Fibroblast of skin of back (primary cell): Measurements from ENCODE around the gene RBM39.
"Not testable (repeated sequence)": the region's sequence is repeated elsewhere in the genome, so short reads cannot be mapped to it uniquely, and the experiment has no call there.

Source experiments
- DNase-seq: peaks from one replicate; pipeline ENCODE4 v3.0.0-alpha.2; 2013

The RBM39 gene

GRCh38 chr20:35724321-35725230 lies 17.5 kb downstream of the RBM39 start:
- DNase-seq = no peak

- not testable (repeated sequence) for DNase-seq
Observed at GRCh38 chr20:35723652-35724320, 18.3 kb downstream of the RBM39 start.

DNA sequence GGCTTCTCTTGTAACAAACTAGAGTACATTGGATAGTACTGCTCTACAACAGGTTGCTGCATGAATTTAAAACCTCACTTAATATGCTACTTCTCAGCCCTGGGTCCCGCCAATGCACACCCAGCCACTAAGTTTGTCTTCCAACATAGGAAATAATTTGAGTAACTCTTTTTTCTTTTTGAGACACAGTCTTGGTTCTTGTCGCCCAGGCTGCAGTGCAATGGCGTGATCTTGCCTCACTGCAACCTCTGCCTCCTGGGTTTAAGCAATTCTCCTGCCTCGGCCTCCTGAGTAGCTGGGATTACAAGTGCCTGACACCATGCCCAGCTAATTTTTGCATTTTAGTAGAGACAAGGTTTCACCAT lies 18.8 kb downstream of the RBM39 start:
- DNase-seq = not testable (repeated sequence)

DNA sequence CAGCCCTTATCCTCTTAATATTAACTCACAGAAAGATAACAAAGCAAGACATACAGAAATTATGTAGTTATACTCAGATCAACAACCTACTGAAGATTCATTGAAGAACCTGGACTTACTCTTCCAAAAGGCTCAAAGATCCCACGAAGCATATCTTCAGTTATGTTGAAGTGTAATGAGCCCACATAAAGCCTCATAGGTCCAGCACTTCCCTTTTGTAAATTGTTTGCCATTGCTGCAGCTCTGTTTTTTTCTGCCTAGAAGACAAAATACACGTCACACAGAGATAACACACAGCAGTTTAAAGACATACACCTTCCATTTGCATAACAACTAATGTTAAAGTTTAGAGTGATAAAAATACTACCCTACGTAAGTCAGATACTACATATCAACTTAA lies 20.4 kb downstream of the RBM39 start:
- no peak for DNase-seq

- no peak for DNase-seq
Observed at GRCh38 chr20:35721219-35721618, 20.8 kb downstream of the RBM39 start.

DNA sequence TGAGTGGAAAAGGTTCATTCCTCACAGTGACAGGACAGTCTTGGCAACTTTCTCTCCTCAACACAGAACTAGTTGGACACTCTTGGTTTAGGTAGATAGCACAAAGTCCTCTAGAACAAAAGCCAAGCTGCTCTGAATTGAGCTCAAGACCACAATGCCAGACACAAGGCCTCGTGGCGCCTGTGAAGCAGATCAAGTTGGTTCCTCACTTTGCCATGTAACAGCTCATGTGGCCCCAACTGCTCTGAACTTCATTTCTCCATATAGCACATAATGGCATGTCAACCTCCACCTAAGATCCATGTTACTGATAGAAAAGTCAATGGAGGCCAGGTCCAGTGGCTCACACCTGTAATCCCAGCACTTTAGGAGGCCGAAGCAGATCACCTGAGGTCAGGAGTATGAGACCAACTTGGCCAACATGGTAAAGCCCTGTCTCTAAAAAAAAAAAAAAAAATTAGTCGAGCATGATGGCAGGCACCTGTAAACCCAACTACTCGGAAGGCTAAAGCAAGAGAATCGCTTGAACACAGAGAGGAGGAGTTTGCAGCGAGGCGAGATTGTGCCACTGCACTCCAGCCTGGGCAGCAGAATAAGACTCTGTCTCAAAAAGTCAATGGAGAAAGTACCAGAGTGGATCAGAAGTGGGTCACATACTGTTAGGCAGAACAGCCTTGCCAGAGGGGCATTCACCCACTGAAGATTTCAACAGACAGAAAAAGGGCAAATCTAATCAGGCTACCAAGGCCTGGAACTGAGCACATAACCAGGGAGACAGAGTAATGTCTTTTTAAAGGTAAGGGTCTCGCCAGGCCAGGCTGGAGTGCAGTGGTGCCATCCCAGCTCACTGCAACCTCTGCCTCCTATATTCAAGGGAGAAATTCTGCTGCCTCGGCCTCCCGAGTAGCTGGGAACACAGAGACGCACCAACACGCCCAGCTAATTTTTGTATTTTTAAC lies 21.6 kb downstream of the RBM39 start:
- DNase-seq = no peak

DNA sequence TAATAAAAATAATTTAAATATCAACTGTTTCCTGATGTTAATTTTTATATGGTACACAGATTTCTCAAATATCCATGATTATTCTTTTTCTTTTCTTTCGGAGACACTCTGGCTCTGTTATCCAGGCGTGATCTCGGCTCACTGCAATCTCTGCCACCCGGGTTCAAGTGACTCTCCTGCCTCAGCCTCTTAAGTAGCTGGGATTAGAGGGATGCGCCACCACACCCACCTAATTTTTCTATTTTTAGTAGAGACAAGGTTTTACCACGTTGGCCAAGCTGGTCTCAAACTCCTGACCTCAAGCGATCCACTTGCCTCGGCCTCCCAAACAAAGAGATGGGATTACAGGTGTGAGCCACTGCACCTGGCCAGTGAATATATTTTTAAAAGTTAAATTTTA lies 22.3 kb downstream of the RBM39 start:
- no peak for DNase-seq

- no peak for DNase-seq
Observed at GRCh38 chr20:35718972-35719635, 23.0 kb downstream of the RBM39 start.

DNA sequence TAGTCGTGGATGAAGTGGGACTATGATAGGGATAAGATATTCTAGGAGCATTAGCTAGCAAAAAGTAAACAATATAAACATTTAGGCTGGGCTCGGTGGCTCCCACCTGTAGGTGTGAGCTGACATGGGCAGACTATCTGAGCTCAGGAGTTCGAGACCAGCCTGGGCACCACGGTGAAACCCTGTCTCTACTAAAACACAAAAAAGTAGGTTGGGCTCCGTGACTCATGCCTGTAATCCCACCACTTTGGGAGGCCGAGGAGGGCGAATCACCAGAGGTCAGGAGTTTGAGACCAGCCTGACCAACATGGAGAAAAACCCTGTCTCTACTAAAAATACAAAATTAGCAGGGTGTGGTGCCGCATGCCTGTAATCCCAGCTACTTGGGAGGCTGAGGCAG lies 23.7 kb downstream of the RBM39 start:
- DNase-seq = peak; percentile 46

DNA sequence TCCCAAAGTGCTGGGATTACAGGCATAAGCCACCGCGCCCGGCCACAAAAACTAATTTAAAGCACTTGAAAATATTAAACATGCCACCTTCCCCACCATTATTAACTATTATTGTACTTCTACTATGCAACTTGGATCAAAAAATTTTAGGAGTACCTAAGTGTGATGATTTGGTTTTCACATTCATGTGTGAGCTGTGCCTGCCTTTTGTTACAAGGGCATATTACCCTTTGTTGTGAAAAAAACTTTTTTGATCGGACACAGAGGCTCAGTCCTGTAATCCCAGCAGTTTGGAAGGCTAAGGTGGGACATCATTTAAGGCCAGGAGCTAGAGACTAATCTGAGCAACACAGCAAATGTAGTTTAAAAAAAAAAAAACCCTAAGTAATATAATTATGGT lies 25.7 kb downstream of the RBM39 start:
- no peak for DNase-seq

- DNase-seq = no peak
Observed at GRCh38 chr20:35715652-35716051, 26.4 kb downstream of the RBM39 start.

DNA sequence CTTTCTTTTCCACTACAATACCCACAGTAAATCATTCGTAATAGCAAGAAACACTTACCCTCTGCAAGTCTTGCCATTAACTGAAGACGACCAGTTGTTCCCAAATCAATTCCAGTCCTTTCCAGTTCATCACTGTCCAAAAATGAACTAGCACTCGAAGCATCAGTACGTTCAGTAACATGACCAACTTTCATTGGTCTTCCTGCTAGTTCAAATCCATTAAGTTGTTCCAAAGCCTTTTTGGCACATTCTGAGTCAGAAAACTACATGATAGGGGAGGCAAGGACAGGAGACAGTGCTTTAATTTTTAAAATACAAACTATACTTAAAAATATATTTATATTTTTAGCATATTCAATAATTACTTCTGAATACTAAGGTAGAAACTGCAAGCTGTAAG lies 27.9 kb downstream of the RBM39 start:
- DNase-seq = no peak

DNA sequence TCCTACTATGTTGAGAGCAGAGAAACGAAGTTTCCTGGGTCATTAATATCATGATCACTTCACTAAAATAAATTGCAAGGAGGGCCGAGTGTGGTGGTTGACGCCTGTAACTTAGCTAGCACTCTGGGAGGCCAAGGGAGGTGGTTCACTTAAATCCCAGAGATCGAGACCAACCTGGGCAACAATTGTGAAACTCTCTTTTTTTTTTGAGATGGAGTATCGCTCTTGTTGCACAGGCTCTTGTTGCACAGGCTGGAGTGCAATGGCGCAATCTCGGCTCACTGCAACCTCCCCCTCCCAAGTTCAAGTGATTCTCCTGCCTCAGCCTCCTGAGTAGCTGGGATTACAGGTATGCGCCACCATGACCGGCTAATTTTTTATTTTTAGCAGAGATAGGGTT lies 28.9 kb downstream of the RBM39 start:
- DNase-seq = not testable (repeated sequence)

GRCh38 chr20:35711588-35712209 lies 30.4 kb downstream of the RBM39 start:
- DNase-seq = no peak

DNA sequence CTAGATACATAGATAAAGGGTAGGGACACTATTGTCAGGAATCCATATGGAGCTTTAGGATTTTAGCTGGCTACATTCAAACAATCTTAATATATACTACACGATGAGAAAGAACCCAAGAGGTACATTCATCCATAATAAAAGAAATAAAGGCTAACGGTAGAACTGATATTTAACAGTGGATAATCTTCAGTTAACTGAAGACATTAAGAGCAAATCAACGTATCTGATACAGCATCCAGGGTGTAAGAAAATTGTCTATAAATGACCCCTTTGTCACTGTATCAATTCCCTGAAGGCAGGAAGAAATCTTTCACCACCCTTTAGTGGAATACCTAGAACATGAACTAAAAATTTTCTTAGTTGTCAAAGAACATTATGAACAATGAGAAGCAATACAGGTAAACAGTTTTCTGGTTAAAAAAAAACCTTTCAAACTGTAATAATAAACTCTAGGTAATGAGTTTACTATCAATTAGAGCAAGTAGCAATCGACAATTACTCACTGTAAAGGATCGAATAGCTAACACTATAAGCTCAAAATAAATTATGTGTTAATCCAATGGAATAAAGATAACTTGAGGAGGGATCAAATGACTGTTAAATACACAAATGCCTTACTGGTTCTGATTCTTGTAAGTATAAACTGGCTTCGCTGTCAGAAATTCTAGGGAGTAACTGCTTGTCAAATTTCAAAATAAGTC lies 31.0 kb downstream of the RBM39 start:
- no peak for DNase-seq

GRCh38 chr20:35710039-35710438 lies 32.0 kb downstream of the RBM39 start:
- no peak for DNase-seq

- no peak for DNase-seq
Observed at GRCh38 chr20:35709259-35709658, 32.8 kb downstream of the RBM39 start.

GRCh38 chr20:35708502-35708901 lies 33.6 kb downstream of the RBM39 start:
- DNase-seq = no peak

DNA sequence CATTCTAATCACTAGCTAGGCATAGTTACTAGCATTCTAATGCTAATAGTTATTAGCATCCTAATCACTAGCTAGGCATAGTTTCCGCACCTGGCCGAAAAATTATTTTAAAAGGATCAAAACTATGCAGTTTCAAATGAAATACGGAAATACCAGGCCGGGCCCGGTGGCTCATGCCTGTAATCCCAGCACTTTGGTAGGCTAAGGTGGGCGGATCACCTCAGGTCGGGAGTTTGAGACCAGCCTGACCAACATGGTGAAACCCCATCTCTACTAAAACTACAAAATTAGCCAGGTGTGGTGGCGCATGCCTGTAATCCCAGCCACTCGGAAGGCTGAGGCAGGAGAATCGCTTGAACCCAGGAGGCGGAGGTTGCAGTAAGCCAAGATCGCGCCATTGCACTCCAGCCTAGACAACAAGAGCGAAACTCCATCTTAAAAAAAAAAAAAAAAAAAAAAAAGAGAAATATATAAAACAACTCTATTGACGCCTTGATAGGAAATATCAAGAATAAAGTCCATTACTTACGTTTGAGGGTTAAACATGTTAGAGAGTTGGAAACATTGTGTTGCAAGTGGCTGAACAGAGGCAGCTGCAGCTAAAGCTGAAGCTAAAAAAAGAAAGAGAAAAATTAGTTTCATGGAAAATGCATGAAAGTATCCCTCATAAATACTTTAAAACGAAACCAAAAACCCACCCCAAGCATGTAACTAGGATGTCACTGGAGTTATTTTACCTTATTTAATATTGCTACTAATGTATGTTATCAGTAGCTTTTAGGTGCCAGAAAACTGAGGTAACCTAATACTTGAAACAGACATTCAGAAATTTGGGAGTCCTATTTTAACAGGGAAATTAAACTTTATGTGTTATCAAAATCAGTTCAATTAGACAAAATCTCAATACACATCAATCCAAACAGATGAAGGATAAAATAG lies 35.2 kb downstream of the RBM39 start:
- not testable (repeated sequence) for DNase-seq

DNA sequence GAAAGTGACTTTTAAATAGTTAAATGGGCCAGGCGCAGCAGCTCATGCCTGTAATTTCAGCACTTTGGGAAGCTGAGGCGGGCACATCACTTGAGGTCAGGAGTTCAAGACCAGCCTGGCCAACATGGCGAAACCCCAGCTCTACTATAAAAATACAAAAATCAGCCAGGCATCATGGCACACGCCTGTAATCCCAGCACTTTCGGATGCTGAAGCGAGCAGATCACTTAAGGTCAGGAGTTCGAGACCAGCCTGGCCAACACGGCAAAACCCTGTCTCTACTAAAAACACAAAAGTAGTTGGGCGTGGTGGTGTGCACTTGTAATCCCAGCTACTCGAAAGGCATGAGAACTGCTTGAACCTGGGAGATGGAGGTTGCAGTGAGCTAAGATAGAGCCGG lies 36.2 kb downstream of the RBM39 start:
- DNase-seq = not testable (repeated sequence)
